Kidney tubule cell (primary cell): ENCODE measurements around the gene PRKAG2.

Experiments
- DNase-seq: peaks from one replicate; pipeline ENCODE4 v3.0.0-alpha.2; 2018; ENCODE audit warnings: low spot score

Gene PRKAG2

GRCh38 chr7:151724920-151725584 lies 151.9 kb downstream of the PRKAG2 start:
- DNase-seq, result no peak

- DNase-seq, result no peak
These were observed 152.5 kb downstream of the PRKAG2 start for GRCh38 chr7:151724250-151724915.

- DNase-seq, result no peak
These were observed 153.6 kb downstream of the PRKAG2 start for GRCh38 chr7:151723321-151723720.

GRCh38 chr7:151722533-151722932 lies 154.4 kb downstream of the PRKAG2 start:
- no peak for DNase-seq

GRCh38 chr7:151721694-151722093 lies 155.2 kb downstream of the PRKAG2 start:
- peak; percentile 42 for DNase-seq

- no peak for DNase-seq
These were observed 155.7 kb downstream of the PRKAG2 start for GRCh38 chr7:151721236-151721635.

- no peak for DNase-seq
These were observed 156.6 kb downstream of the PRKAG2 start for GRCh38 chr7:151720280-151720679.

- no peak for DNase-seq
These were observed 157.0 kb downstream of the PRKAG2 start for GRCh38 chr7:151719897-151720242.

GRCh38 chr7:151719031-151719896 lies 157.7 kb downstream of the PRKAG2 start:
- DNase-seq, result no peak

GRCh38 chr7:151717918-151718317 lies 159.0 kb downstream of the PRKAG2 start:
- no peak for DNase-seq

- peak; percentile 32 for DNase-seq
These were observed 159.5 kb downstream of the PRKAG2 start for GRCh38 chr7:151717415-151717814.

GRCh38 chr7:151716323-151716722 lies 160.6 kb downstream of the PRKAG2 start:
- no peak for DNase-seq

- peak; percentile 77 for DNase-seq
These were observed 161.1 kb downstream of the PRKAG2 start for GRCh38 chr7:151715666-151716315.

- no peak for DNase-seq
These were observed 162.7 kb downstream of the PRKAG2 start for GRCh38 chr7:151714201-151714600.

- DNase-seq, result no peak
These were observed 164.1 kb downstream of the PRKAG2 start for GRCh38 chr7:151712810-151713125.

- peak; percentile 75 for DNase-seq
These were observed 164.8 kb downstream of the PRKAG2 start for GRCh38 chr7:151711906-151712809.

- DNase-seq, result no peak
These were observed 165.5 kb downstream of the PRKAG2 start for GRCh38 chr7:151711435-151711872.

GRCh38 chr7:151710646-151711434 lies 166.1 kb downstream of the PRKAG2 start:
- no peak for DNase-seq

GRCh38 chr7:151710121-151710640 lies 166.7 kb downstream of the PRKAG2 start:
- DNase-seq, result no peak
